Measurements from ENCODE around the gene MCCC2. TPM values are rescaled to one million over a fixed set of nuclear protein-coding genes. Genes with fewer than 3 reads are reported as not detected.

MCCC2 gene
- total and polyA plus RNA-seq, 2 of the 8 experiments (the other 6 are each of a cell fraction or from before 2014, with no cell fraction given) = 71.7 to 86.6 TPM

- TF ChIP-seq CHD7 (IDR thresholded peaks at IDR 0.05; ENCODE audit: insufficient replicate concordance, low read length) = no peak
- TF ChIP-seq GTF2F1 (IDR thresholded peaks at IDR 0.05; ENCODE audit: borderline replicate concordance, low read depth, low read length) = no peak
- TF ChIP-seq NANOG (IDR thresholded peaks at IDR 0.05; ENCODE audit: insufficient read depth, low read depth, low read length, poor library complexity, severe bottlenecking) = no peak
- TF ChIP-seq TBP (IDR thresholded peaks at IDR 0.05; ENCODE audit: low read depth, low read length) = no peak
- no peak for TF ChIP-seq NRF1 (IDR thresholded peaks at IDR 0.05; ENCODE audit: low read depth, low read length)
- TF ChIP-seq SAP30 (IDR thresholded peaks at IDR 0.05; ENCODE audit: insufficient read depth, insufficient replicate concordance, low read length) = no peak
These were observed 112.6 kb downstream of the MCCC2 start (continued) for GRCh38 chr5:71699751-71700150.

Data from H1 (cell line).